HG03571 (cell line): ENCODE results near the gene KRTAP12-1.
"Not testable (repeated sequence)": the region's sequence is repeated elsewhere in the genome, so short reads cannot be mapped to it uniquely, and the experiment has no call there.

ENCODE experiments used
- ATAC-seq: cut with Tn5 transposase; IDR thresholded peaks from one replicate; pipeline ENCODE4 v1.9.1; 2021; ENCODE audit not compliant: unreplicated experiment

The KRTAP12-1 gene

DNA sequence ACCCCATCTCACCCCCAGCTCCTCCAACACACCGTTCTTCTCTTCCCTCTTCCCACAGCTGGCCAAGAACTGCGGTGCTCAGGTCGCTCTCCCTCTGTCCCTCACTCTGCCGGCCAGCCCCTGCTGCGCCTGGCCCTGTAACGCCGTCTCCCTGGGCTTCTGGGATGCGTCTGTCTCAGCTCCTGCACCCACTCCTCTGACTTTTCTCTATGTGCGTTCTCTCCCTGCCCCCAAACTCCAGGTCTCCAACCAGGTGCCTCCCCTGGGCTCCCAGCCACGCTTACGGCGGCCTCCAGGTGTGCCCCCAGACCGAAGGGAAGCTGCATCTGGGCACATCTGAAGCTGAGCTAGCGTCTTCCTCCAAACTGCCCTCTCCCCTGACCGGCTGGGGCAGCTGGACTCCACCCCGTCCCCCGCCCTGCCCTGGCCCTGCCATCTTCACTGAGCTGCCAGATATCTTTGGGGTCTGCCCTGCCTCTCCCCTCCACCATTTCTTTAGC is 17.6 kb upstream of the KRTAP12-1 start:
- ATAC-seq: no peak

- no peak for ATAC-seq
Measured at GRCh38 chr21:44697811-44698734, 16.1 kb upstream of the KRTAP12-1 start.

DNA sequence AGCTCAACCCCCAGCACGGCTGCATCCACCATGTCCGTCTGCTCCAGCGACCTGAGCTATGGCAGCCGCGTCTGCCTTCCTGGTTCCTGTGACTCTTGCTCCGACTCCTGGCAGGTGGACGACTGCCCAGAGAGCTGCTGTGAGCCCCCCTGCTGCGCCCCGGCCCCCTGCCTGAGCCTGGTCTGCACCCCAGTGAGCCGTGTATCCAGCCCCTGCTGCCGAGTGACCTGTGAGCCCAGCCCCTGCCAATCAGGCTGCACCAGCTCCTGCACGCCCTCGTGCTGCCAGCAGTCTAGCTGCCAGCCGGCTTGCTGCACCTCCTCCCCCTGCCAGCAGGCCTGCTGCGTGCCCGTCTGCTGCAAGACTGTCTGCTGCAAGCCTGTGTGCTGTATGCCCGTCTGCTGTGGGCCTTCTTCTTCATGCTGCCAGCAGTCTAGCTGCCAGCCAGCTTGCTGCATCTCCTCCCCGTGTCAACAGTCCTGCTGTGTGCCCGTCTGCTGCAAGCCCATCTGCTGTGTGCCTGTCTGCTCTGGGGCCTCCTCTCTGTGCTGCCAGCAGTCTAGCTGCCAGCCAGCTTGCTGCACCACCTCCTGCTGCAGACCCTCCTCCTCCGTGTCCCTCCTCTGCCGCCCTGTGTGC is 15.3 kb upstream of the KRTAP12-1 start, which contains the start of gene KRTAP10-12:
Gene KRTAP10-12, plus strand, starts transcription at position 1 of the 639 bp plus-strand sequence. Its CDS starts 30 bp downstream, at position 31.
- ATAC-seq: not testable (repeated sequence)

DNA sequence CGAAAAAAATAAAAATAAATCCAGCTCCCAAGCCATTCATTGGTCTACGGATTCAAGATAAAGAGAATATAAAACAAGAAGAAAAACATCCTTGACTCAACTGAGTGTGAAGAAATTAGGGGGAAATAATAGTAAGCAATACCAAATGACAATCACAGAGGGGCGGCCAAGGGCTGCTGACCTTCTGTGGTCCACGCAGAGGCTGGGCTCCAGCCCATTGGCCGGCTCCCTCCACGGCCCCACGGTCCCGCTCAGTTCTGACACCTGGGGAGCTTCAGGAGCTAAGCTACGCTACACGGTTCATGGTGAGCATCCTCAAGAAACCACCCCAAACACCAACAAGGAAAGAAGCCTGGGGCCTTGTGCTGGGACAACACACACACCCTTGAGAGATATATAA is 14.6 kb upstream of the KRTAP12-1 start:
- no peak for ATAC-seq

GRCh38 chr21:44695641-44696040 is 13.7 kb upstream of the KRTAP12-1 start:
- ATAC-seq: no peak

GRCh38 chr21:44695184-44695583 is 13.2 kb upstream of the KRTAP12-1 start:
- no peak for ATAC-seq

DNA sequence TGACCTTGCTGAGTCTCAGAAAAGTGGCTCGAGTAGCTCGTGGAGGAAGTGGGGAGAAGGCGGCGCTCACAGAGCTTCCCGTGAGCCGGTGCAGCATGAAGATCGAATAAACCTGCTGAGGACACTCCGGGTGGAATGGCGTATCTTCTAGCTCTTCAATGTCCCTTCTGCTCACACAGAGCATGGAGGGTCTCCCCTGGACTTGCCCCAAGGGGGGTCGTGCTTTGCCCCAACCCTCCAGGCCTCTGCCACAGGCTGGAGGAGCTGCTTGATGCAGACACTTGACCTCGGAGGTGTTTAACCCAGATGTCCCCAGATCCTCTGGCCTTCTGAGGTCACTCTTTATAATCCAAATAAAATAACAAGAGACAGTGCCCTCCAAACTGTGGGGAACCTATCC is 12.8 kb upstream of the KRTAP12-1 start:
- ATAC-seq: no peak

DNA sequence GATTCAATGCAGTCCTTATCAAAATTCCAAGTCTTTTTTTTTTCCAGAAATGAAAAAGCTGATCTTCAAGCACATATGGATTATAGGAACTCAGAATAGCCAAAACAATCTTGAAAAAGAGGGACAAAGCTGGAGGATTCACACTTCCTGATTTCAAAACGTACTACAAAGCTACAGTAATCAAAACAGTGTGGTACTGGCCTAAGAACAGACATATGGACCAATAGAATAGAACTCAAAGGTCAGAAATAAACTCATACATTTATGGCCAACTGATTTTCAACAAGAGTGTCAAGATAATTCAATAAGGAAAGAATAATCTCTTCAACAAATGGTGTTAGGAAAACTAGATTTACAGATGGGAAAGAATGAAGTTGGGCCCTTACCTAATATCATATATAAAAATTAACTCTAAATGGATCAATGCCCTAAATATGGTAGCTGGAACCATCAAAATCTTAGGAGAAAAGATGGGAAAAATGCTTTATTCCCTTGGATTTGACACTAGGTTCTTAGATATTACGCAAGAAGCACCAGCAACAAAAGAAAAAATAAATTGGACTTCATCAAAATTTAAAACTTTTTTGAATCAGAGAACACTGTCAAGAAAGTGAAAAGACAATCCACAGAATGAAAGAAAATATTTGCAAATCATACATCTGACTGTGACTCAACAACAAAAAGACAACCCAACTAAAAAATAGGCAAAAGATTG is 11.0 kb upstream of the KRTAP12-1 start:
- no peak for ATAC-seq

- no peak for ATAC-seq
Measured at GRCh38 chr21:44691686-44692085, 9.7 kb upstream of the KRTAP12-1 start.

DNA sequence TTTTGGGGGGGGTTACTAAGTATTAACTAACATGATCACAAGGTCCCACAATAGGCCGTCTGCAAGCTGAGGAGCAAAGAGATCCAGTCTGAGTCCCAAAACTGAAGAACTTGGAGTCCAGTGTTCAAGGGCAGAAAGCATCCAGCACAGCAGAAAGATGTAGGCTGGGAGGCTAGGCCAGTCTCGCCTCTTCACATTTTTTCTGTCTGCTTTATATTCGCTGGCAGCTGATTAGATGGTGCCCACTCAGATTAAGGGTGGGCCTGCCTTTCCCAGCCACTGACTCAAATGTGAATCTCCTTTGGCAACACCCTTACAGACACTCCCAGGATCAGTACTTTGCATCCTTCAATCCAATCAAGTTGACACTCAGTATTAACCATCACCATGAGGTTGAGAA is 7.8 kb upstream of the KRTAP12-1 start:
- not testable (repeated sequence) for ATAC-seq

GRCh38 chr21:44687671-44688070 is 5.7 kb upstream of the KRTAP12-1 start:
- no peak for ATAC-seq

- ATAC-seq: no peak
Measured at GRCh38 chr21:44686843-44687561, 5.0 kb upstream of the KRTAP12-1 start.

DNA sequence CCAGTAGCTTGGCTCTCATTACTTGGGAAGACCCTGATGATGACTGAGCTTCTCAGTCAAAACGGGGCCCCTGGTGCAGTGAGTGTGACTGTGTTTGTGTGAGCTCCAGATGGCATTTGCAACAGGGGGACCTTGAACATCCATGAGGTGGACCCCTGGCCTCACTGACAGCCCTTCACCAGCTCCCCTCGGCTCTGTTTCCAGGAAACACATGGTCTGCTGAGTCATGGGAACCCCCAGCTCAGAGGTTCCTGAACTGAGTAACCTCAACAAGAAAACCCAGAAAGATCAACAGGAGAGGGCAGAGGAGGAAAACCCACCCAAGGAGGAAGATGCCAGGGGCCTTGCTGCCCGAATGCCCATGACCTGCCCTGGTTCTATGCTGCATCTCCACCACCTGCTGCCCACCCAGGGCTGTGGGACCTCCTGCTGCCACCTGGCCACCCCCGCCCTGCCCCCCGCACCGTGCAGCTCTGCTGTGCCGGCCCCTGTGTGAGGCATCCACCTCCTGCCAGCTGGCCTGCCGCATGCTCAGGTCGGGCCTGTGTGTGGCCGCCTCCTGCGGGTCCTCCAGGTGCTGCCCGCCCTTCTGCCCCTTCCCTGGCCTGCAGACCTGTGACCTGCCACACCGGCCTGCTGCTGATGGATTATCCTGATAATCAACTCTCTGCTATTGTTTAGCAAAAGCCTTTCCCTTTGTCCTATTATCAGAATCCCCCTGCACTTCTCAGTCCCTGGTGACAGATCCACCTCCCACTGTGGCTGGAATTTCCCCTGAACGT is 4.2 kb upstream of the KRTAP12-1 start:
- no peak for ATAC-seq

DNA sequence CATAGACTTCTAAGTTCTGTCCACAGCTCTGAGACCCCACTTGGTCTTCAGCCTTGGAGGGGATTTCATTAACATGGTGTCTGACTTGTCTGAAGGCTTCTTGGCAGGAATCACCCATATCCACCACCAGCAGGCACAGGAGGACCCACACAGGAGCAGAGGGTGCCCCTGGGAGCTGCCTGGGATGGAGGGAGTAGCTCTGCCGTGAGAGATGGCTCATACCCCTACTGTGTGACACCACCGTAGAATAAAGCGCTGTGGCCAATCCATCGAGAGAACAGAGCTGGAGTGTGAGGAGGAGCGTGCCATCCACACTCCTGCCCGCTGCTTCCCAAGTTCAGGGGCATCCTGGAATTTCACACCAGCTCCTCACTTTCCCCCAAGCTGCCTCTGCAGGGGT is 3.1 kb upstream of the KRTAP12-1 start:
- ATAC-seq: not testable (repeated sequence)

DNA sequence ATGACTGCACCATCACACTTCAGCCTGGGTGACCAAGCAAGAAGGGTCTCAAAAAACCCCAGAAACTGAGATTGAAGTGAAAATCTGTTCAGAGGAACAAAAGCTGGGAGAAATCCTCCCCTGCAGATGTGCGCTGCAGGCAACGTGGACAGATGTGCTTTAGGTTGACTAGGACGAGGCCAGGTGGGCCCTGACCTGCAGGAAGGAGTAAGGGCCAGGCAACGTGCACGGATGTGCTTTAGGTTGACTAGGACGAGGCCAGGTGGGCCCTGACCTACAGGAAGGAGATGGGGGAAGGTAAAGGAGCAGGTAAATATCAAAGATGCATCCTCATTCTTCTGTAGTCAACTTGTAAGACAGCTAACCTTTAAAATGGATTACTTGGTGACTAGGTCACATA is 2.5 kb upstream of the KRTAP12-1 start:
- no peak for ATAC-seq

- no peak for ATAC-seq
Measured at GRCh38 chr21:44684077-44684476, 2.1 kb upstream of the KRTAP12-1 start.

DNA sequence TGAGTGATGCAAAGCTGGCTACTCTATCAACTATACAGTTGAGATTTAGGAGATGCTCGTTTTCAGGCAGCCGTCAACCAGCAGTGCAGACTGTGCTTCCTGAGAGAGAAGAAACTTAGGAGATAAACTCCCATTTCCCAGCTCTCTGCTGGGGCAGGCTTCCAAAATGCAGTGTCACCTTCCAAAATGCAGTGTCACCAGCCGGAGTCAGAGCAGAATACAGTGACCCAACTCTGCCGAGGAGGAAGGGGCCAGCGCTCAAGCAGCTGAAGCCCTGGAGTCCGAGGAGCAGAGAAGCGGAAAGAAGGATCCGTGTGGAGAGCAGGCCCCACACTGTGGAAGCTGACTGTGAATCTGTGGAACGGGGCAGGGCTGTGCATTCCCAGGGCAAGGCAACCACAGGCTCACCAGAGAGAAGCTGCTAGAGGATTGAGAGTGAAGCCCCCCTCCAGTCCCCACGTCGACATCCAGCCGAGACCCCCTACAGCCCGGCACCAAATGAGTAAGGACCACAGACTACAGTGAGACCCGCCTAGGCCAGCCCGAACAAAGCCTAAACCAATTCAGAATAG is 703 bp upstream of the KRTAP12-1 start:
- ATAC-seq: no peak

GRCh38 chr21:44681152-44681551 is 811 bp downstream of the KRTAP12-1 start:
- no peak for ATAC-seq

DNA sequence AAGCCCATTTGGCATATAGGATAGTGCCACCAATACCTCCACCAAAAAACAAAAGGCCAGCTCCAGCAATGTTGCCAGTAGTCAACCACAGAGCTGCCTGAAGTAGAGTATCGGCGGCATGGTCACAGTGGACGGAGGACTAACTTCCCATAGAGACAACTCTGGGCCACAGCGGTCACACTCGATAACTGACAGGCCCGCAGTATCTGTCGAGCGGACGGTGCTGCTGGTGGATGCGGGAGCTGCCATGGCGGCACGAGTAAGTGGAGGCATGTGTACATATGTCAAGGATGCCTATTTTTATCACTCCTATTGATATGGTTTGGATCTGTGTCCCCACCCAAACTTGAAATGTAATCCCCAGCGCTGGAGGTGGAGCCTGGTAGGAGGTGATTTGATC is 4.1 kb downstream of the KRTAP12-1 start:
- ATAC-seq: no peak

GRCh38 chr21:44671911-44672310 is 10.1 kb downstream of the KRTAP12-1 start:
- no peak for ATAC-seq
